ENCODE data around the gene MRAP.
A peak's percentile ranks its signal among the peaks of the same experiment; 100 is the strongest.
"Not testable (repeated sequence)": the region's sequence is repeated elsewhere in the genome, so short reads cannot be mapped to it uniquely, and the experiment has no call there.

The MRAP gene

DNA sequence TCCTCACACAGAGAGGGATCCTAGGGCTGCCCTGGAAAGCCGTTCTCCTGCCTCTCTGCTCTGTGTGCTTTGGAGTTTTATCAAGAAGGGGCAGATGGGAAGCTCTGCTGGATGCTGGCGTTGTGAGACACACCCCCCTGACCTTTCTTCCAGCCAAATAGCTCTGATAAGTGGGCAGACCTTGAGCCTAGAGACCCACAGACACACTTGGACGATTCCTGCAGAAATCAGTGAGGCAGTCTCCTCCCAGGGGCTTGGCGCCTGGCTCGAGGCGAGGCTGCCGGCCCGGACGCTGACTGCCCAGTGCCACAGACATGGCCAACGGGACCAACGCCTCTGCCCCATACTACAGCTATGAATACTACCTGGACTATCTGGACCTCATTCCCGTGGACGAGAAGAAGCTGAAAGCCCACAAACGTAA, at the start of gene MRAP:
TSS of gene MRAP (plus strand) at position 198 of the 424 bp plus-strand sequence. CDS start at position 315, 117 bp downstream.
- no peak for DNase-seq

GRCh38 chr21:32249511-32250280, 49.0 kb upstream of the MRAP start:
- DNase-seq: no peak

GRCh38 chr21:32252136-32252535, 46.5 kb upstream of the MRAP start:
- no peak for DNase-seq

DNA sequence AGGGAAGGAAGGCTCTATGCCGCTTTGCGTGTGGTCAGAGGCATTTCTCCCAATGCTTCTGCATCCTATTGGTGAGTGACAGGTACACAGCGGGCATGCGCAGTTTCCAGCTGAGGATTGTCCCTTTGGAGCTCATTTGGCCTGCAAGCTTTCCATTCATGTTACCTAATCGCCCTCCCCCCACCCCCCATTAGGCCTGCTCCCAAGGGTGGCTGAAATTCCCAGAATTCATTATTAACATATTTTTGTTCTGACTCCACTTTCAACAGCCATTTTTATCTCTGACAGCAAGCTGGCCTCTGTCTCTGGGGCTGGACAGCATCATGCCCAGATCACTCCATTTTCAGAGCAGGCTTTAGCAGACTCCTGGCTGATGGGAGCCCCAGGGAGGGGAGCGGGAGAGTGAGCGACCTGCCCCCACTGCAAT, 45.4 kb upstream of the MRAP start:
- DNase-seq: no peak

DNA sequence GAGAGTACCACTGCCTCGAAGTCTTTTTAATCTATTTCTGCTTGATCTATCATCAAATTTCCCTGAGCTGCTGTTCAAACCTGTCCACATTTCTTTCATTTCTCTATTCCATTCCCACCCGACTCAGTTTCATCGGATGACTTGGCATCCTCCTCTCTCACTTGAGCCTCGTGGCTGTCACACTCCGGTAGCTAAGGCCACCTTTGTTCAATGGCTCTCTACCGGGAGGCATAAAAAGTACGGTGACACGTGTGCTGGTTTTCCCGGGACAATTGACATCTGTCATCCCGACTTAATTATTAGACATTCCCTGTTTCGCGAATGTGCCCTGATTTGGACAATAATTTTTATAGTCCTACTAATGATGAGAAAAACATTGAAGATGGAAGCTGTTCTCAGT, 42.4 kb upstream of the MRAP start:
- DNase-seq: peak; percentile 29

DNA sequence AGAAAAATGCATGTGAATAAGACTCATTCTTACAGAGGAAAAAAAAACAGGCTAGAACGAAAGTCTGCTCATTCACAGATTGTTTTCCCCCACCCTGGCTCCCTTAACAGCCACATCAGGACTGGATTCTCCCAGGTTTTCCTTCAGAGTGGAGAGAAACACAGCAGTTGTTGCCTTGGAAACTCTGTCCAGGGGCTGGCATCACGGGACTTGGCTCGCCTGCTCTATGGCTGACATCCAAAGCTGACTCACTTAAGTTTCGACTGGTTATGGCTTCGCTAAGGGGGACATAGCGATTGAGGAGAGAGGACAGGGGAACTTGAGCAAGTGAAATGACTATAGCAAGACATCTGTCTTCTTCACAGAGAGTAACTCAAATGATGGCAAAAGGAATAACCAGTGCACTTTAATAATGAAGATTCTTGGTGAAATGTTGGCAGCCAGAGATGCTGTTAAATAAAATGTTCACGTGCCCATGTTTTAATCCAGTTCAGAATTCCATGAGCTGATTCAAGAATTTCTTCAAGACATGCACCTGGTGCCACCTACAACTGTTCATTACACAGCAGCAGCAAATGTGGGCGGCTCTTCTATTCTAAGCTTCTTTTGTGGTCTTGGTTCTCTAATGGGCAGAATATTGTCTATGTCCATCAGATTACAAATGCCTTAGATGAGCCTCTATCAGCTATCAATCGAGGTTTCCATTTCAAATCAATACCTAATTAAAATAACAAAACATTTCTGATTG, 41.6 kb upstream of the MRAP start:
- DNase-seq: peak; percentile 89

GRCh38 chr21:32257962-32258785, 40.5 kb upstream of the MRAP start:
- DNase-seq: peak; percentile 79

GRCh38 chr21:32258786-32259048, 39.9 kb upstream of the MRAP start:
- DNase-seq: not testable (repeated sequence)

GRCh38 chr21:32260130-32260529, 38.5 kb upstream of the MRAP start:
- DNase-seq: no peak

DNA sequence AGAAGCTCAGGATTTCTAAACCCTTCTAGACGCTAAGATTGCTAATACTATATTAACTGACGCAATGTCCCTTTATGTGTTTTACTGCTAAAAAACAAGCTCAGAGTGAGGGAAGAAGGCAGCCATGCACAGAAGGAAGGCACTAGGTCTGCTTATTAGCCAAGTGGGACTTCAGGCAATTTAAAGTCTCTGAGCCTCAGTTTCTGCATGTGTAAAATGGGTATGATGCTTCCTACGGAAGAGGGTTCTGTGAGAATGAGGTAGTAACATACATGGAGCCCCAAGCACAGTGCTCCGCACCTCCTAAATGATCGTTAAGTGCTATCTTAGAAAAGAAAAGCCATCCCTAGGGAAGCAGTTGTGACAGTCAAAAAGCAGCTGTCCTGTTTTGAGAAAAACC, 36.7 kb upstream of the MRAP start:
- no peak for DNase-seq

DNA sequence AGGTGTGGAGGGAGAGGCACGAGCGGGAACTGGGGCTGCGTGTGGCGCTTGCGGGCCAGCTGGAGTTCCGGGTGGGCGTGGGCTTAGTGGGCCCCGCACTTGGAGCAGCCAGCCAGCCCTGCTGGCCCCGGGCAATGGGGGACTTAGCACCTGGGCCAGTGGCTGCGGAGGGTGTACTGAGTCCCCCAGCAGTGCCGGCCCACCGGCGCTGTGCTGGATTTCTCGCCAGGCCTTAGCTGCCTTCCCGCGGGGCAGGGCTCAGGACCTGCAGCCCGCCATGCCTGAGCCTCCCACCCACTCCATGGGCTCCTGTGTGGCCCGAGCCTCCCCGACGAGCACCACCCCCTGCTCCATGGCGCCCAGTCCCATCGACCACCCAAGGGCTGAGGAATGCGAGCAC, 33.3 kb upstream of the MRAP start:
- not testable (repeated sequence) for DNase-seq

GRCh38 chr21:32270748-32271147, 27.9 kb upstream of the MRAP start:
- DNase-seq: no peak

DNA sequence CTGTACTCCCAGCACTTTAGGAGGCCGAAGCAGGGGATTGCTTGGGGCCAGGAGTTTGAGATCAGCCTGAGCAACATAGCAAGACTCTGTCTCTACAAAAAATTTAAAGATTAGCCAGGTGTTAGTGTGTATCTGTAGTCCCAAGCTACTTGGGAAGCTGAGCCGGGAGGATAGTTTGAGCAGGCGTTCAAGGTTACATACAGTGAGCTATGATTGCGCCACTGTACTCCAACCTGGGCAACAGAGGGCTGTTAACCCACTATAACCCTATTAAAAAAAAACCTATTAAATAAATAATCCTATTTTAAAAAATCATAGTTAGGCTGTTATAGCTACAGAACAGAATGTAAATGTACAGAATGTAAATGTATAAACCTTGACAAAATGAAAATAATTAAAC, 22.0 kb upstream of the MRAP start:
- DNase-seq: no peak

GRCh38 chr21:32278103-32278502, 20.6 kb upstream of the MRAP start:
- DNase-seq: peak; percentile 5

GRCh38 chr21:32278518-32279376, 19.9 kb upstream of the MRAP start, which contains the start of gene MIS18A:
TSS of gene MIS18A (minus strand) at chr21:32279049. CDS start at chr21:32279014, 35 bp downstream.
- DNase-seq: peak; percentile 96

GRCh38 chr21:32279377-32279680, 19.3 kb upstream of the MRAP start:
- no peak for DNase-seq

DNA sequence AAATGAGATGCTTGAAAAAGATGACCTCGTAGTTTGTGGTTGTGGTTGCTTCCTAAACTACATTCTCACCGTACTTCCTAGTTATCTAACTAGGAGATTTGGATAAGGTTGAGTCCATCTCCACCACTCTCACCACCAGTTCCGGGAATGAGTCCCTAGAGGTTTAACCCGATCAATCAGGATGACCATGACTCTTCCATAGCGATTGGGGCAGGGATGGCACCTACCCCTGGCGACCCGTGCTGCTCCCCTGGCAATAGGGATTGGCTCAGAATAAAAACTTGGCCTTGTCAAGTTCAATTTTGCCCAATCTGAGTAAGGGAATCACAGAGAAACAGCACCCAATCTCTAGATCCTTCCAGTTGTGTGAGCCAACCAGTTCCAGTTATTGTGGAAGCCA, 17.1 kb upstream of the MRAP start:
- no peak for DNase-seq

DNA sequence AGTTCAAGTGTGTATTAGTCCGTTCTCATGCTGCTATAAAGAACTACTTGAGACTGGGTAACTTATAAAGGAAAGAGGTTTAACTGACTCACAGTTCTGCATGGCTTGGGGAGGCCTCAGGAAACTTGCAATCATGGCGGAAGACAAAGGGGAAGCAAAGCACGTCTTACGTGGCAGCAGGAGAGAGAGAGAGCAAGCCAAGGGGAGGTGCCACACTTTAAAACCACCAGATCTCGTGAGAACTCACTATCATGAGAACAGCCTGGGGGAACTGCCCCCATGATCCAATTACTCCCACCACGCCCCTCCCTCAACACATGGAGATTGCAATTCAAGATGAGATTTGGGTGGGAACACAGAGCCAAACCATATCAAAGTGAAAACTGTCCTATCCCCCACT, 15.7 kb upstream of the MRAP start:
- DNase-seq: no peak

DNA sequence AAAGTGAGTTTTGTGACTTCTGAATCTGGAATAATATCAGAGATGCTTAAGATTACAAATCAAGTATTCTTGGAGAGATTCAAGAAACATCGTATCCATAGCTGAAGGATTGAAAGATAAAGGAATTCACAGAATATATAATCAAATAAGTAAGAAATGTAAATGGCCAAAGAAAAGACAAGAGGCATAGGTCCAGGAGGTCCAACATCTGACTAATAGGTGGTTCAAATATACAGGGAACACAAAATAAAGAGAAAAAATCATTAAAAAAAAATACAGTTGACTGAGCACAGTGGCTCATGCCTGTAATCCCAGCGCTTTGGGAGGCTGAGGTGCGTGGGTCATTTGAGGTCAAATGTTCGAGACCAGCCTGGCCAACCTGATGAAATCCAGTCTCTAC, 13.2 kb upstream of the MRAP start:
- no peak for DNase-seq

DNA sequence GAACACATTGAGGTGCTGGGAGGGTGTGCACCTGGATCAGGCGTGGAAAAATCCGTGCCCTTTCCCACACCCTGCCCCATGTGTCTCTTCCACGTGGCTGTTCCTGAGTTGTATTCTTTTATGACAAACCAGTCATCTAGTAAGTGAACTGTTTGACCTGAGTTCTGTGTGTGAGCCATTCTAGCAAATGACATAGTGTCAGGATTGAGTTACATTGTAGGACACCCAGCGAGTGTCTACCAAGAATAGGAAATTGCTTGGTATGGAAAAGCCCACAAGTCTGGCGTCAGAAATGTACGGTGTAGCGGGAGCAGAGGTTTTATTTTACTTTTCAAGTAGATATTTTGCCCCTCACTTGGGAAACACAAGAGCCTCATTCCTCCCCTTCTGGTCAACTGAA, 1.2 kb upstream of the MRAP start:
- DNase-seq: no peak

DNA sequence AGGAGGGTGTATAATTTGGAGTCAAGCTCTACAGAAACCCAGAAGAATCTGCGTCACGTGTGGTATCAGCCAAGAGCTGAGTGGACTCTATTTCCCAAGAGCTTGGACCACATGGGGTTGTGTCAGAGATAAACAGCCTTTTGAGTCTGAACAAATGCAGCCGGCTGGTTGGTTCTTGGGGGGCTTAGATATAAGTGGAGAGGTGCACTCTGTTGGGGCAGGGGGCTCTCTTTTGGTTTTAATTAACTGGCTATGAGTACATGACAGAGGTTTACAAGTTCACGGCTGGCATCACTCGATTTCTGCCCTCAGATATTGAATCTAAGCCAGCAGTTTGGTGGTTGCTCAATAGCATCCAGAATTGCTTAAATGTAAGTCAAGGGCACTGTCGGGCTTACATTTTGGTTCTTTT, 501 bp upstream of the MRAP start:
- no peak for DNase-seq

- no peak for DNase-seq
Measured at GRCh38 chr21:32299695-32300094, 1.0 kb downstream of the MRAP start.

Measured in NCI-H1092 treated with DMSO at 0.1 percent for 48 hours (cell line).